Kidney (tissue), 14 donors: ENCODE data around the gene DCAF6. TPM values are rescaled to one million over a fixed set of nuclear protein-coding genes. Genes with fewer than 3 reads are reported as not detected.

Experiments
- DNase-seq, 5 donors: peaks; one replicate each; pipeline ENCODE4 v3.0.0-alpha.2; 2013 to 2020
- FAIRE-seq: peaks from 2 replicates; lab custom pipeline; 2012; peaks lifted over from hg19 to GRCh38; lab: Jason Lieb, UNC
- H3K27ac ChIP-seq, 2 donors: one replicate each; pipeline ENCODE4 v1.7.0; 2013; ENCODE audit warnings: low read depth in 2 of 2, low read length in 2 of 2, inconsistent platforms in 1 of 2
- H3K27me3 ChIP-seq: one replicate; pipeline ENCODE4 v1.7.1; 2013; ENCODE audit warnings: low read length, inconsistent platforms; ENCODE audit not compliant: control insufficient read depth, insufficient read depth
- H3K36me3 ChIP-seq, 3 donors: one replicate each; pipeline versions ENCODE4 v1.7.0 to v1.7.1; 2013; ENCODE audit warnings: low read length in 3 of 3, control low read depth in 1 of 3, inconsistent platforms in 1 of 3; ENCODE audit not compliant: insufficient read depth in 3 of 3, control insufficient read depth in 2 of 3
- H3K4me1 ChIP-seq, 3 donors: one replicate each; pipeline versions ENCODE4 v1.7.0 to v1.7.1; 2013; ENCODE audit warnings: low read length in 3 of 3, inconsistent platforms in 1 of 3, low read depth in 1 of 3; ENCODE audit not compliant: control insufficient read depth in 2 of 3, insufficient read depth in 2 of 3
- H3K4me3 ChIP-seq, 3 donors: one replicate each; pipeline versions ENCODE4 v1.7.0 to v1.8.1; 2013; ENCODE audit warnings: low read length in 3 of 3, control low read depth in 1 of 3, inconsistent platforms in 1 of 3
- H3K9ac ChIP-seq, 3 donors: one replicate each; pipeline versions ENCODE4 v1.7.0 to v1.7.1; 2013; ENCODE audit warnings: low read length in 3 of 3, control low read depth in 1 of 3, inconsistent platforms in 1 of 3
- H3K9me3 ChIP-seq, 3 donors: one replicate each; pipeline versions ENCODE4 v1.7.0 to v1.7.1; 2013; ENCODE audit warnings: low read length in 3 of 3, control low read depth in 1 of 3, inconsistent platforms in 1 of 3; ENCODE audit not compliant: control insufficient read depth in 2 of 3, insufficient read depth in 1 of 3
- intact Hi-C: fragments of 100-400 bp; cut with DNase I; formaldehyde crosslinking; loops from one replicate; pipeline ENCODE4 v1.11.1; 2022
- polyA plus RNA-seq: library from polyadenylated mRNA; stranded (reverse); fragments of 350-450 nt; fragmentation: Illumina TruSeq; extraction: RNeasy Lipid Tissue Mini Kit (QIAGEN cat#74804); gene quantifications from one replicate; pipeline ENCODE4 v1.2.3, GENCODE V29; 2014; ENCODE audit warnings: low read depth, low replicate concordance; ENCODE audit not compliant: insufficient read depth
- total RNA-seq: library from RNA; stranded (reverse); fragmentation: NEBNext Ultra II Directional; extraction: Animal tissue kit (Norgen Biotek cat#: 25700); gene quantifications from one replicate; pipeline ENCODE4 v1.2.1, GENCODE V29; 2021
- TF ChIP-seq, protein P1 (sequence below): IDR thresholded peaks from 3 replicates; pipeline ENCODE4 v1.5.1; 2012; ENCODE audit warnings: mild to moderate bottlenecking, moderate library complexity, borderline replicate concordance; ENCODE audit not compliant: insufficient read depth; ENCODE audit errors: extremely low read depth
- donor health status: control.
- donor health status: control.
- donor health status: control.
- donor health status: control.
- donor health status: control.
- donor health status: DM: yes; HTN: yes; CAD: no.
- donor health status: Normal renal cell carcinoma (clear cell type).

Gene DCAF6
- total and polyA plus RNA-seq, 2 donors from 2014 or later: 30.8 to 58.8 TPM

DNA sequence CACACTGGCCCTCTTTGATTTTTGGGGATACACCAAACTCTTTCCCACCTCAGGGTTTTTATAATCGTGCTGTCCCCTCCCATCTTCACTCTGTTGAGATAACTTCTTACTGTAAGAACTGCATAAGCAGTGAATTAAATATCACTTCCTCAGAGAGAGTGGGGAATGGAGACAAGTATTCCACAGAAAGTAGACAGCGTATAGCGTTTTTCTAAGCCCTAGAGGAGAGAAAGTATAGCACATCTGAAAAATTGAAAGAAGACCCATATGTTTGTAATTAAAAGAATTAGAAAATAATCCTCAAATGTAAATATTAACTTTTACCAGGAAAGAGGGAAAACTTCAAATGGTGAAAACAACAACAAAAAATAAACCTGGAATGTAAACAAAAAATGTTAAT is 132.9 kb downstream of the DCAF6 start:
- no peak for DNase-seq
- H3K27ac ChIP-seq: no peak overlapping the region
- TF ChIP-seq, protein P1, sequence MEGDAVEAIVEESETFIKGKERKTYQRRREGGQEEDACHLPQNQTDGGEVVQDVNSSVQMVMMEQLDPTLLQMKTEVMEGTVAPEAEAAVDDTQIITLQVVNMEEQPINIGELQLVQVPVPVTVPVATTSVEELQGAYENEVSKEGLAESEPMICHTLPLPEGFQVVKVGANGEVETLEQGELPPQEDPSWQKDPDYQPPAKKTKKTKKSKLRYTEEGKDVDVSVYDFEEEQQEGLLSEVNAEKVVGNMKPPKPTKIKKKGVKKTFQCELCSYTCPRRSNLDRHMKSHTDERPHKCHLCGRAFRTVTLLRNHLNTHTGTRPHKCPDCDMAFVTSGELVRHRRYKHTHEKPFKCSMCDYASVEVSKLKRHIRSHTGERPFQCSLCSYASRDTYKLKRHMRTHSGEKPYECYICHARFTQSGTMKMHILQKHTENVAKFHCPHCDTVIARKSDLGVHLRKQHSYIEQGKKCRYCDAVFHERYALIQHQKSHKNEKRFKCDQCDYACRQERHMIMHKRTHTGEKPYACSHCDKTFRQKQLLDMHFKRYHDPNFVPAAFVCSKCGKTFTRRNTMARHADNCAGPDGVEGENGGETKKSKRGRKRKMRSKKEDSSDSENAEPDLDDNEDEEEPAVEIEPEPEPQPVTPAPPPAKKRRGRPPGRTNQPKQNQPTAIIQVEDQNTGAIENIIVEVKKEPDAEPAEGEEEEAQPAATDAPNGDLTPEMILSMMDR: no peak
- no peaks in the 10 kb centered on the region for H3K9me3 ChIP-seq
- no peak for FAIRE-seq
- peaks cover 11 to 34% (median 16%) of the 10 kb centered on the region in 3 donors for H3K36me3 ChIP-seq
- H3K4me1 ChIP-seq: no peaks in the 10 kb centered on the region
- intact Hi-C loops: no loop called here
- no peaks in the 10 kb centered on the region for H3K27me3 ChIP-seq
- no peak overlapping the region for H3K4me3 ChIP-seq
- no peak overlapping the region for H3K9ac ChIP-seq

DNA sequence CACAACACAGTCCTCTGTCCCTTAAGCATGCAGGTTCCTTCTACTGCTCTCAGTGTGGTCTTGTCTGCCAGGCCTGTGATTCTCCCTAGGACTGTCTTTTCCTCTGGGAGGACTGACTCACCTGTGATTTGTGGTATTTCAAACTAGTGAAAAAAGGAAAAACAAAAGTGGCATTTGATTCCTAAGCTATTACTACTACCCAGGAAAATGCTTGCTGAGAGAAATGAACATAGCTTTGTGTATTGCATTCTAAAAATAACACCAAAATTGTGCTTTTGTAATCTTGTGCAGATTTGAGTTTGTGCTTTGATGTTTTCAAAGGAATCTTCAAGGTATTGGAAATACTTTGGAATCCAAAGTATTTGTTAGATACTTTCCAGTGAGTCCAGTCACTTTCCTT is 143.3 kb downstream of the DCAF6 start:
- Histone ChIP-seq H3K4me3 (no peak overlapping the region), H3K4me1 (peaks cover 0 to 3% (median 0%) of the 10 kb centered on the region in 3 donors), H3K9me3 (no peaks in the 10 kb centered on the region), H3K27ac (no peak overlapping the region), H3K9ac (no peak overlapping the region), H3K36me3 (peaks cover 6 to 15% (median 6%) of the 10 kb centered on the region in 3 donors), H3K27me3 (no peaks in the 10 kb centered on the region)
- TF ChIP-seq, protein P1: no peak
- DNase-seq (no peak), FAIRE-seq (no peak)
- intact Hi-C loops: no loop called here

DNA sequence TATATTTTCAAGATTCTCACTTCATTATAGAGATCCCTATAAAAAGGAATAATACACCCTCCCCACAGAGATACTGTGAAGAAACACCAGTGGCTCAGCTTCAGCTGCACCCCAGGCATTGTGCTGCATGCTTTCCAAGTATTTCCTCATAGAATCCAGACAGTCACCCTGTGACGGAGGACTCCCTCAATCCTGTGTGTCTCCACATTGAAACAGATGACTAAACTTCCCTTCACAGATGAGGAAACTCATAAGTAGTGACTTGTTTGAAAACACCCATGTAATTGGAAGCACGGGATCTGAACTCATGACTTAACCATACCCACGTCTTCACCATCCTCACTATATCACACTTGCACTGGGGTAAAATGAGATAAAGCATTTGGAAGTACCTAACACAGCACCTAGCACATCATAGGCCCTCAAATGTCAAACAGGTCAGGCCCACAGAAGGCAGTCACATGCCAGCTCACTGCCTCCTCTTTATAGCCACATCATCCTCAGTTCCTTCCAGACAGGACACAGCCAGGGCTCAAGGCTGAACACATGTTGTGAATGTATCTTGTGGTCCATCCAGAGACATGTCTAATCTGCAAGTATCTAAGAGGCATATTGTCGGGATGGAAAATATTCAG is 145.0 kb downstream of the DCAF6 start:
- Histone ChIP-seq H3K36me3 (peaks cover 6 to 9% (median 6%) of the 10 kb centered on the region in 3 donors), H3K9me3 (no peaks in the 10 kb centered on the region), H3K27me3 (no peaks in the 10 kb centered on the region), H3K27ac (no peak overlapping the region), H3K4me3 (no peak overlapping the region), H3K4me1 (peaks cover 0 to 3% (median 0%) of the 10 kb centered on the region in 3 donors), H3K9ac (no peak overlapping the region)
- DNase-seq: no peak
- intact Hi-C loops: no loop called here
- FAIRE-seq: no peak
- TF ChIP-seq, protein P1: no peak
